RWPE2 (cell line): ENCODE measurements around the gene KAT7.

Experiments
- ATAC-seq: fragments of 200-7000 bp; cut with Tn5 transposase; 3 replicates; pipeline ENCODE4 v1.9.1; 2021; ENCODE audit warnings: low read depth
- DNase-seq: peaks from one replicate; pipeline ENCODE4 v3.0.0-alpha.2; 2020; ENCODE audit warnings: low spot score
- H3K27ac ChIP-seq: fragments of 450-650 bp; 2 replicates; pipeline ENCODE4 v1.5.1; 2017; ENCODE audit warnings: mild to moderate bottlenecking; ENCODE audit not compliant: poor library complexity, severe bottlenecking
- H3K27me3 ChIP-seq: fragments of 250-450 bp; sonication (Bioruptor Pico); 2 replicates; pipeline ENCODE4 v1.5.1; 2021; ENCODE audit warnings: mild to moderate bottlenecking, moderate library complexity; ENCODE audit not compliant: insufficient read depth, poor library complexity, severe bottlenecking
- H3K36me3 ChIP-seq: fragments of 250-450 bp; sonication (Bioruptor Pico); 2 replicates; pipeline ENCODE4 v1.5.1; 2020; ENCODE audit warnings: low read depth, mild to moderate bottlenecking, moderate library complexity
- H3K4me1 ChIP-seq: fragments of 250-450 bp; sonication (Bioruptor Pico); 2 replicates; pipeline ENCODE4 v1.5.1; 2021; ENCODE audit warnings: mild to moderate bottlenecking, moderate library complexity; ENCODE audit not compliant: insufficient read depth, poor library complexity, severe bottlenecking
- H3K4me3 ChIP-seq: fragments of 250-450 bp; sonication (Bioruptor Pico); 2 replicates; pipeline ENCODE4 v1.5.1; 2021; ENCODE audit warnings: mild to moderate bottlenecking, moderate library complexity; ENCODE audit not compliant: severe bottlenecking
- H3K9me3 ChIP-seq: fragments of 250-450 bp; sonication (Bioruptor Pico); 2 replicates; pipeline ENCODE4 v1.5.1; 2021; ENCODE audit warnings: mild to moderate bottlenecking, moderate library complexity; ENCODE audit not compliant: severe bottlenecking
- TF ChIP-seq, protein P1 (sequence below): fragments of 450-650 bp; IDR thresholded peaks from one replicate; pipeline ENCODE4 v1.5.1; 2017; ENCODE audit warnings: mild to moderate bottlenecking, moderate library complexity; ENCODE audit not compliant: poor library complexity, severe bottlenecking

Gene KAT7

DNA sequence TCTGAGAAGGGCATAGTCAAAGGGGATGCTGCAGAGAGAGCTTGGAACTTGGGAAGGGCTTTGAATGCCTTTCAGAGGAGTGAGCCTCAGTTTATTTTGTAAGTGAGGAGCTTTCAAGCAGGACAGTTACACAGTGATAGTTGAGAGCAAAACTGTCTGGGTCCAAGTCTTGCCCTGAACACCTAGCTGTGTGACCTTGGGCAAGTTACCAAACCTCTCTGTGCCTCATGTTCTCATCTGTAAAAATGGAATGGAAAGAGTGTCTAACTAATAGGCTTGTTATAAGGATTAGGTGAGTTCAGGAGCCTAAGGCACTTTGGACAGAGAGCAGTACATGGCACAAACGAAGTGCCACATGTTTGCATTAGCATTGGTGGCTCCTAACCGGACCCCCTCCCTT, 86.4 kb downstream of the KAT7 start:
- no peak overlapping the region for H3K27ac ChIP-seq
- TF ChIP-seq, protein P1, sequence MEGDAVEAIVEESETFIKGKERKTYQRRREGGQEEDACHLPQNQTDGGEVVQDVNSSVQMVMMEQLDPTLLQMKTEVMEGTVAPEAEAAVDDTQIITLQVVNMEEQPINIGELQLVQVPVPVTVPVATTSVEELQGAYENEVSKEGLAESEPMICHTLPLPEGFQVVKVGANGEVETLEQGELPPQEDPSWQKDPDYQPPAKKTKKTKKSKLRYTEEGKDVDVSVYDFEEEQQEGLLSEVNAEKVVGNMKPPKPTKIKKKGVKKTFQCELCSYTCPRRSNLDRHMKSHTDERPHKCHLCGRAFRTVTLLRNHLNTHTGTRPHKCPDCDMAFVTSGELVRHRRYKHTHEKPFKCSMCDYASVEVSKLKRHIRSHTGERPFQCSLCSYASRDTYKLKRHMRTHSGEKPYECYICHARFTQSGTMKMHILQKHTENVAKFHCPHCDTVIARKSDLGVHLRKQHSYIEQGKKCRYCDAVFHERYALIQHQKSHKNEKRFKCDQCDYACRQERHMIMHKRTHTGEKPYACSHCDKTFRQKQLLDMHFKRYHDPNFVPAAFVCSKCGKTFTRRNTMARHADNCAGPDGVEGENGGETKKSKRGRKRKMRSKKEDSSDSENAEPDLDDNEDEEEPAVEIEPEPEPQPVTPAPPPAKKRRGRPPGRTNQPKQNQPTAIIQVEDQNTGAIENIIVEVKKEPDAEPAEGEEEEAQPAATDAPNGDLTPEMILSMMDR, result no peak
- no peaks in the 10 kb centered on the region for H3K9me3 ChIP-seq
- no peaks in the 10 kb centered on the region for H3K27me3 ChIP-seq
- H3K4me3 ChIP-seq, result no peak overlapping the region
- H3K36me3 ChIP-seq, result no peaks in the 10 kb centered on the region
- no peak for DNase-seq
- H3K4me1 ChIP-seq, result no peaks in the 10 kb centered on the region
- no peak for ATAC-seq

DNA sequence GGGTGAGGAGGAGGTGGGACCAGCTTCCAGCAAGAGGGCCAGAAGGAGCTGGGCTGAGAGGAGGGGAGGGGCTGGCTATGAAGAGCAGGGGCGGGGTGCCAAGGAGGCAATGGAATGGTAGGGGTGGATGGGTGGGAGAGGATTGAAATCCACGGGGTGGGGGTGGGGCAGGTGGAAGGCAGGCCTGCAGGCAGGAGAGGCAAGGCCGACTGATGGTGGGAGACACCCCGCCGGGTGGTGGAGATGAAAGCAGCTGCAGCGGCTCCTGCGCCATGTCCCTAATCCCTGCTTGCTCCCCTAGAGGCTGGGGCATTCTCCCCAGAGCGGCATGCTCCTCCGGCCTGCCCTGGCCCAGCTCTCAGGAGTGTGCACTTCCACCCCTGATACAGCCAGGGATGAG, 87.2 kb downstream of the KAT7 start:
- TF ChIP-seq, protein P1, result no peak

DNA sequence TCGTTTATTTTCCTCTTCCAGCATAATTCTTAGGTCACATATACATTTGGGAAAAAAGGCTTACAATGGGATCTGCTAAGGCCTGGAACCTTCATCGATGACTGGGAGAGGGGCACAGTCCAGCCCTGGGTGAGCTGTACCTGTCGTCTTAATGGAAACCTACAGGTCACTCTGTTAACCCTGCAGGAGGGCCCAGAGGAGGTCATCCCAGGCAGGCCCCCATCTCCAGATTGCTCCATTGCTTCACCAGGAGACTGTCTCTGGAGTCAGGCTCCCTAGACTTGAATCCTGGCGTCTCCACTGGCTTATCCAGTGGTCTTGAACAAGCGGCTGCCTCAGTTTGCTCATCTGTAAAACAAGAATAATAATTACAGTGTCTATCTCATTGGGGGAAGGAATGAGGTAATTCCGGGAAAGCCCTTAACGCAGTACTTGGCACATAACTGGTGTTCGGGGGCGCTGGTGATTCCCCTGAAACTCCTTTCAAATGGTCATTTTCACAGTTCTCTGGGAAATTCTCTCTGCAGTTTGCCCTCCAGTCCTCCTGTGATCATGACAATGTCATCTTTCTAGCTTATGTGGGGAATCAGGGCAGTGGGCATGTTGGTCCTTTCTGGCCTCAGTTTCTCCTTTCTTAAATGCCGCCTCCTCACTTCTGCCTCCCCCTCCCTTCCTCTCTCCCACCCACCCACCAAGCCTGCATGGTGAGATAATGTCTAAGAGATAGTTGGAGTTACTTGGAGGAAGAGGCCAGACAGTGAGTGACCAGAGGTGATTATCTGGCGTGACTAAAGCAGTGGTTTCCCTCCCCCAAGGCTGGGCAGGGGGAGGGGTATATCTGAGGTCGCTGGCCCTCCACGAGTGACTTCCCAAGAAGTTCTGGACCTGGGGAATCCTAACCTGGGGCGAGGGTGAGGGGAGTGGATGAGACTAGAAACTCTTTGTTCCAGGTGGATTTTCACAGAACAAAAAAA, 90.7 kb downstream of the KAT7 start:
- TF ChIP-seq, protein P1, result no peak
- Histone ChIP-seq H3K27me3 (no peaks in the 10 kb centered on the region), H3K4me1 (no peaks in the 10 kb centered on the region), H3K4me3 (no peak overlapping the region), H3K9me3 (no peaks in the 10 kb centered on the region), H3K27ac (no peak overlapping the region), H3K36me3 (no peaks in the 10 kb centered on the region)
- DNase-seq, result no peak
- no peak for ATAC-seq

More for the DNA sequence above, 87.2 kb downstream of the KAT7 start:
- no peak for DNase-seq
- H3K9me3 ChIP-seq, result no peaks in the 10 kb centered on the region
- no peak for ATAC-seq
- H3K4me1 ChIP-seq, result no peaks in the 10 kb centered on the region
- no peaks in the 10 kb centered on the region for H3K27me3 ChIP-seq
- H3K36me3 ChIP-seq, result no peaks in the 10 kb centered on the region
- no peak overlapping the region for H3K27ac ChIP-seq
- H3K4me3 ChIP-seq, result no peak overlapping the region

DNA sequence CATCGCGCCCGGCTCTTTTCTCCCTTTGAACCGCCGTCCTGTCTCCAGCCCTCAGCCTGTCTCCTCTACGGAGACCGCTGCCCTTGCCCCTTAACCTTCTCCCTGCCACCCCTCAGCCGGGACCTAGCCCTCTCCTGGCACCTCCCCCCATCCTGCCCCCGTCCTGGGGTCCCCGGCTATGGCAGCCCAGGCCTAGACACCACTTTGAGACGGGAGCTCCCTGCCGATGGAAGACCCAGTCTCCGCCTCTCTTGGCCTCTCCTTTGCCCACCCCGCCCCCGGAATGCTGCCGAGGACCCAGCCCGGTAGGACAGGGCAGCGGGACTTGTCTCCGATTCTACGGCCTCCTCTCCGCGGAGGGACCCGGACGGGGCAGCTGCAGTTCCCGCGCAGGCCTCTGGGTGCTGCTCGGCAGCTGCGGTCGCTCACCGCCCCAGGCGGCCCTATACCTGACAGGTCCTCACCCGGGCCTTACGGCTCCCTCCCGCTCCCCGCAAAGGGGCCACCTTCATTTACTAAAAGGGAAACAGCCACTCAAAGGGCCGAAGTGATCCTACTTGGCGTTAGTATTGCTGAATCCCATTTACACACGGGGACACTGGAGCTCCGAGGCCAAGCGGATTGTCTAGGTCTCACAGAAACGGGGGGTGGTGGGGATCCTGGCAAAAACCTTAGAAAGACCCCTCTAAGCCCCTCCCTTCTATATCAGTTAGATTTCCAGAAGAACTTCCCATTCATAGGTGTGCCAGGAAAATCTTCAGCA, 92.0 kb downstream of the KAT7 start:
- no peak overlapping the region for H3K4me3 ChIP-seq
- TF ChIP-seq, protein P1, result peak; percentile 94
- H3K27ac ChIP-seq, result no peak overlapping the region
- no peaks in the 10 kb centered on the region for H3K27me3 ChIP-seq
- H3K9me3 ChIP-seq, result no peaks in the 10 kb centered on the region
- DNase-seq, result no peak
- ATAC-seq, result peak; percentile 95
- no peaks in the 10 kb centered on the region for H3K4me1 ChIP-seq
- H3K36me3 ChIP-seq, result no peaks in the 10 kb centered on the region
